ENCODE results near the gene EDARADD. TPM values are rescaled to one million over a fixed set of nuclear protein-coding genes. Genes with fewer than 3 reads are reported as not detected.

EDARADD gene
- total RNA-seq, 1 experiment from 2014 or later: 0.30 TPM

GRCh38 chr1:236526079-236526478, 132.0 kb downstream of the EDARADD start:
- Histone ChIP-seq H3K4me1 (ENCODE audit: control insufficient read depth in 1 of 2, insufficient read depth in 2 of 2, low read length in 2 of 2) (peaks cover 9 to 18% of the 10 kb centered on the region in 2 experiments), H4K20me1 (ENCODE audit: insufficient read depth) (no peaks in the 10 kb centered on the region), H3K9ac (ENCODE audit: low read length) (no peak overlapping the region), H3K4me2 (ENCODE audit: low read length) (no peak overlapping the region), H3K4me3 (replicated peaks in 1 of 2; ENCODE audit: low read depth in 1 of 2, low read length in 2 of 2) (no peak overlapping the region), H2AFZ (ENCODE audit: low read depth, low read length, poor library complexity, severe bottlenecking) (no peak overlapping the region), H3K9me2 (ENCODE audit: insufficient read depth) (no peaks in the 10 kb centered on the region), H3K27me3 (ENCODE audit: insufficient read depth, low read length) (no peaks in the 10 kb centered on the region), H3K9me3 (ENCODE audit: control insufficient read depth in 1 of 2, insufficient read depth in 1 of 2, low read depth in 1 of 2, low read length in 2 of 2) (no peaks in the 10 kb centered on the region), H3K27ac (ENCODE audit: low read depth, low read length) (no peak overlapping the region), H3K79me2 (ENCODE audit: insufficient read depth, low read length) (peaks cover 13% of the 10 kb centered on the region), H3K36me3 (ENCODE audit: control insufficient read depth in 1 of 2, insufficient read depth in 2 of 2, low read length in 2 of 2) (peaks cover 0 to 8% of the 10 kb centered on the region in 2 experiments; a peak in 1 of 4 replicates)
- TF ChIP-seq EZH2 (IDR thresholded peaks at IDR 0.05) (no peak), POLR2A (IDR thresholded peaks at IDR 0.05; ENCODE audit: borderline replicate concordance, extremely low read depth, insufficient read depth, insufficient read length) (no peak), REST (IDR thresholded peaks at IDR 0.05; ENCODE audit: low read depth) (no peak), JUND (IDR thresholded peaks at IDR 0.05) (no peak), ZFX (IDR thresholded peaks at IDR 0.05) (no peak), YY1 (IDR thresholded peaks at IDR 0.05; ENCODE audit: extremely low read depth, insufficient replicate concordance, low read depth, low read length) (no peak), CTCF (IDR thresholded peaks at IDR 0.05 in 2 of 3, conservative IDR thresholded peaks at IDR 0.05 in 1 of 3; ENCODE audit: borderline replicate concordance in 1 of 3, insufficient read depth in 1 of 3, low read depth in 2 of 3, low read length in 2 of 3) (no peak), CEBPB (IDR thresholded peaks at IDR 0.05; ENCODE audit: low read depth) (no peak), SP1 (IDR thresholded peaks at IDR 0.05; ENCODE audit: low read depth) (no peak), ZBTB33 (IDR thresholded peaks at IDR 0.05; ENCODE audit: extremely low read depth, insufficient replicate concordance, low read length) (no peak), CBX3 (IDR thresholded peaks at IDR 0.05; ENCODE audit: low read depth) (no peak), TCF7L2 (IDR thresholded peaks at IDR 0.05; ENCODE audit: borderline replicate concordance, extremely low read depth, insufficient read depth, insufficient read length) (no peak), RAD21 (IDR thresholded peaks at IDR 0.05; ENCODE audit: low read depth) (no peak), EZH2phosphoT487 (IDR thresholded peaks at IDR 0.05; ENCODE audit: borderline replicate concordance) (no peak), SIN3A (IDR thresholded peaks at IDR 0.05; ENCODE audit: low read depth) (no peak), POLR2AphosphoS5 (IDR thresholded peaks at IDR 0.05; ENCODE audit: low read depth, low read length) (no peak)
- TF ChIP-seq, protein P1, sequence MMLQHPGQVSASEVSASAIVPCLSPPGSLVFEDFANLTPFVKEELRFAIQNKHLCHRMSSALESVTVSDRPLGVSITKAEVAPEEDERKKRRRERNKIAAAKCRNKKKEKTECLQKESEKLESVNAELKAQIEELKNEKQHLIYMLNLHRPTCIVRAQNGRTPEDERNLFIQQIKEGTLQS (IDR thresholded peaks at IDR 0.05): no peak
- BruUV-seq (replicated peaks): no TSS peak
- ChIA-PET RAD21 (ENCODE audit: low non-redundant PET in 1 of 2, low total read pairs in 2 of 2, uncharacterized antibody in 2 of 2, unreplicated experiment in 2 of 2) (no interaction called here), POLR2A (no interaction called here), CTCF (interaction anchor here (1.0 kb wide), 1 partner anchor 433 kb away, joined by 3 read pairs; no protein-coding TSS in a partner anchor)
- DNase-seq (ENCODE audit: low read depth, low spot score) (no peak), ATAC-seq (no peak)
- intact Hi-C loops (cut with micrococcal nuclease): no loop called here

Data from HCT116 (cell line).